HCT116 (cell line): ENCODE data around the gene DHX58. TPM values are rescaled to one million over a fixed set of nuclear protein-coding genes. Genes with fewer than 3 reads are reported as not detected.

Experiments used
- ATAC-seq: fragments of 200-7000 bp; cut with Tn5 transposase; 2 replicates; pipeline ENCODE4 v1.9.1; 2020; ENCODE audit warnings: mild to moderate bottlenecking, moderate library complexity
- BruUV-seq: library from RNA; stranded (reverse); fragments of 400-500 nt; replicated peaks from 2 replicates; lab custom pipeline; 2021; lab: Mats Ljungman, UMichigan
- CTCF ChIA-PET: fragments of 300-600 bp; sonication (Branson Sonifier 250); formaldehyde crosslinking; loops from one replicate; lab custom pipeline; 2021; ENCODE audit warnings: antibody characterized with exemption; lab: Charles Lee
- POLR2A ChIA-PET: fragments of 300-600, 350-600 bp; sonication (Branson Sonifier 250); formaldehyde crosslinking; loops from one replicate; lab custom pipeline; 2021; ENCODE audit warnings: antibody characterized with exemption; lab: Charles Lee
- RAD21 ChIA-PET, 2 experiments: fragments of 300-600 bp; sonication (Branson Sonifier 250); formaldehyde crosslinking; loops; one replicate each; lab custom pipeline; 2023; ENCODE audit warnings: low total read pairs in 2 of 2; ENCODE audit not compliant: uncharacterized antibody in 2 of 2, unreplicated experiment in 2 of 2, low non-redundant PET in 1 of 2; lab: Charles Lee
- DNase-seq: peaks from one replicate; pipeline ENCODE4 v3.0.0-alpha.2; 2010; ENCODE audit warnings: low read depth, low spot score
- H2AFZ ChIP-seq: fragments of 200-600 bp; shearing (Covaris generic), sonication (generic); 2 replicates; pipeline ENCODE4 v1.6.1; 2017; ENCODE audit warnings: low read depth, mixed run types, mixed read lengths, antibody characterized with exemption, low read length; ENCODE audit not compliant: poor library complexity, severe bottlenecking
- H3K27ac ChIP-seq: 2 replicates; pipeline ENCODE4 v1.5.1; 2012; ENCODE audit warnings: low read depth, low read length
- H3K27me3 ChIP-seq: fragments of 200-600 bp; sonication (generic); 2 replicates; pipeline ENCODE4 v1.6.1; 2016; ENCODE audit warnings: mixed run types, low read length, mixed read lengths; ENCODE audit not compliant: insufficient read depth
- H3K36me3 ChIP-seq, 2 experiments: fragments of 200-500 bp in 1 of 2; fragments of 200-600 bp in 1 of 2; sonication (Bioruptor generic) in 1 of 2; sonication (generic) in 1 of 2; 2 replicates each; pipeline versions ENCODE4 v1.5.1 to v1.6.1; 2014 to 2016; ENCODE audit warnings: low read length in 2 of 2, inconsistent platforms in 1 of 2, mixed read lengths in 1 of 2, mixed run types in 1 of 2; ENCODE audit not compliant: insufficient read depth in 2 of 2, control insufficient read depth in 1 of 2
- H3K4me1 ChIP-seq, 2 experiments: fragments of 200-600 bp in 1 of 2; sonication (generic) in 1 of 2; 2 replicates each; pipeline versions ENCODE4 v1.5.1 to v1.6.1; 2012 to 2017; ENCODE audit warnings: low read length in 2 of 2, inconsistent platforms in 1 of 2, mild to moderate bottlenecking in 1 of 2, mixed read lengths in 1 of 2, mixed run types in 1 of 2, moderate library complexity in 1 of 2; ENCODE audit not compliant: insufficient read depth in 2 of 2, control insufficient read depth in 1 of 2
- H3K4me2 ChIP-seq: fragments of 200-600 bp; sonication (generic); 2 replicates; pipeline ENCODE4 v1.6.1; 2017; ENCODE audit warnings: mixed run types, low read length, mixed read lengths
- H3K4me3 ChIP-seq, 2 experiments: fragments of 200-600 bp in 1 of 2; sonication (generic) in 1 of 2; replicated peaks in 1 of 2; 2 replicates each; pipeline ENCODE4 v1.5.1; 2011 to 2016; ENCODE audit warnings: low read length in 2 of 2, control low read depth in 1 of 2, low read depth in 1 of 2, mild to moderate bottlenecking in 1 of 2, mixed read lengths in 1 of 2, mixed run types in 1 of 2
- H3K79me2 ChIP-seq: fragments of 200-600 bp; sonication (generic); 2 replicates; pipeline ENCODE4 v1.6.1; 2017; ENCODE audit warnings: mild to moderate bottlenecking, mixed run types, low read length, moderate library complexity, mixed read lengths; ENCODE audit not compliant: insufficient read depth
- H3K9ac ChIP-seq: fragments of 200-600 bp; sonication (generic); 2 replicates; pipeline ENCODE4 v1.6.1; 2016; ENCODE audit warnings: low read length, mixed read lengths
- H3K9me2 ChIP-seq: fragments of 200-600 bp; sonication (generic), shearing (Covaris generic); 2 replicates; pipeline ENCODE4 v1.6.1; 2017; ENCODE audit warnings: mixed run types, mild to moderate bottlenecking, moderate library complexity; ENCODE audit not compliant: insufficient read depth
- H3K9me3 ChIP-seq, 2 experiments: fragments of 200-500 bp in 1 of 2; fragments of 200-600 bp in 1 of 2; sonication (Bioruptor generic) in 1 of 2; sonication (generic) in 1 of 2; 2 replicates each; pipeline ENCODE4 v1.6.1; 2014 to 2017; ENCODE audit warnings: low read length in 2 of 2, mixed read lengths in 2 of 2, inconsistent platforms in 1 of 2, low read depth in 1 of 2, mild to moderate bottlenecking in 1 of 2, mixed run types in 1 of 2, moderate library complexity in 1 of 2; ENCODE audit not compliant: control insufficient read depth in 1 of 2, insufficient read depth in 1 of 2
- H4K20me1 ChIP-seq: fragments of 200-600 bp; sonication (generic), shearing (Covaris generic); 2 replicates; pipeline ENCODE4 v1.6.1; 2017; ENCODE audit warnings: mixed run types, mild to moderate bottlenecking, moderate library complexity; ENCODE audit not compliant: insufficient read depth
- CBX3 ChIP-seq: IDR thresholded peaks from 2 replicates; pipeline ENCODE4 v1.6.1; 2012; ENCODE audit warnings: low read depth
- EGR1 ChIP-seq: IDR thresholded peaks from 2 replicates; pipeline ENCODE4 v1.6.1; 2012; ENCODE audit warnings: low read depth
- SIN3A ChIP-seq: IDR thresholded peaks from 2 replicates; pipeline ENCODE4 v1.6.1; 2012; ENCODE audit warnings: low read depth
- SP1 ChIP-seq: IDR thresholded peaks from 2 replicates; pipeline ENCODE4 v1.6.1; 2012; ENCODE audit warnings: low read depth
- ZFX ChIP-seq: fragments of 450-650 bp; IDR thresholded peaks from 2 replicates; pipeline ENCODE4 v1.6.1; 2017
- intact Hi-C: fragments of 100-400 bp; cut with micrococcal nuclease; formaldehyde crosslinking; loops from 2 replicates; pipeline ENCODE4 v1.10.0; 2022
- total RNA-seq: library from RNA; stranded (reverse); gene quantifications from one replicate; pipeline ENCODE4 v1.2.1, GENCODE V29; 2021; ENCODE audit not compliant: unreplicated experiment

Gene DHX58
- total RNA-seq, 1 experiment from 2014 or later: 1.2 TPM

- Histone ChIP-seq H3K27ac (no peak overlapping the region), H4K20me1 (no peaks in the 10 kb centered on the region), H3K9ac (no peak overlapping the region), H3K4me2 (no peak overlapping the region), H3K27me3 (peaks cover 11% of the 10 kb centered on the region; the same call in 1 of the 2 replicates), H2AFZ (no peak overlapping the region)
- DNase-seq (no peak), ATAC-seq (no peak)
- intact Hi-C loops: no loop called here
- TF ChIP-seq ZFX (no peak), SIN3A (no peak), EGR1 (no peak)
- TF ChIP-seq, all 23 proteins: peak for 0
- ChIA-PET POLR2A (no interaction called here), RAD21 (no interaction called here), CTCF (no interaction called here)
- BruUV-seq: no TSS peak
- Histone ChIP-seq H3K79me2 (no peaks in the 10 kb centered on the region), H3K9me3 (no peaks in the 10 kb centered on the region), H3K36me3 (no peaks in the 10 kb centered on the region), H3K9me2 (no peaks in the 10 kb centered on the region), H3K4me1 (peaks cover 14 to 16% of the 10 kb centered on the region in 2 experiments), H3K4me3 (no peak overlapping the region)
Observed at GRCh38 chr17:42058063-42058462, 54.5 kb downstream of the DHX58 start.

- Histone ChIP-seq H3K27me3 (peaks cover 11% of the 10 kb centered on the region; the same call in 1 of the 2 replicates), H3K4me2 (no peak overlapping the region), H4K20me1 (no peaks in the 10 kb centered on the region), H3K79me2 (no peaks in the 10 kb centered on the region), H3K27ac (no peak overlapping the region), H3K9me3 (no peaks in the 10 kb centered on the region), H2AFZ (no peak overlapping the region), H3K4me3 (no peak overlapping the region), H3K4me1 (peaks cover 12 to 19% of the 10 kb centered on the region in 2 experiments), H3K9ac (no peak overlapping the region), H3K36me3 (no peaks in the 10 kb centered on the region), H3K9me2 (no peaks in the 10 kb centered on the region)
- TF ChIP-seq CBX3: no peak
- no peak for TF ChIP-seq EGR1
- TF ChIP-seq SP1: no peak
- RAD21 ChIA-PET: no interaction called here
- CTCF ChIA-PET: interaction anchor here (1.4 kb wide), 1 partner anchor 9 kb away, joined by 4 read pairs; no protein-coding TSS in a partner anchor
- ATAC-seq (no peak), DNase-seq (no peak)
- intact Hi-C loops: no loop called here
- POLR2A ChIA-PET: no interaction called here
- no TSS peak for BruUV-seq
Observed at GRCh38 chr17:42056635-42057034, 55.9 kb downstream of the DHX58 start.
